KOPT-K1 (cell line): Measurements from ENCODE around the gene CLDN20.

ENCODE experiments used
- H3K27ac ChIP-seq: fragments of 200-600 bp; sonication (generic); 2 replicates; pipeline ENCODE4 v1.5.1; 2016; ENCODE audit warnings: antibody characterized with exemption, mild to moderate bottlenecking, low read depth, low read length; ENCODE audit not compliant: poor library complexity, severe bottlenecking
- H3K36me3 ChIP-seq: fragments of 200-600 bp; sonication (generic); 2 replicates; pipeline ENCODE4 v1.5.1; 2017; ENCODE audit warnings: antibody characterized with exemption, mild to moderate bottlenecking, low read length, moderate library complexity; ENCODE audit not compliant: insufficient read depth
- H3K9me3 ChIP-seq: fragments of 200-600 bp; sonication (generic); 2 replicates; pipeline ENCODE4 v1.5.1; 2017; ENCODE audit warnings: antibody characterized with exemption, low read length, mild to moderate bottlenecking; ENCODE audit not compliant: insufficient read depth, poor library complexity, severe bottlenecking

Gene CLDN20

DNA sequence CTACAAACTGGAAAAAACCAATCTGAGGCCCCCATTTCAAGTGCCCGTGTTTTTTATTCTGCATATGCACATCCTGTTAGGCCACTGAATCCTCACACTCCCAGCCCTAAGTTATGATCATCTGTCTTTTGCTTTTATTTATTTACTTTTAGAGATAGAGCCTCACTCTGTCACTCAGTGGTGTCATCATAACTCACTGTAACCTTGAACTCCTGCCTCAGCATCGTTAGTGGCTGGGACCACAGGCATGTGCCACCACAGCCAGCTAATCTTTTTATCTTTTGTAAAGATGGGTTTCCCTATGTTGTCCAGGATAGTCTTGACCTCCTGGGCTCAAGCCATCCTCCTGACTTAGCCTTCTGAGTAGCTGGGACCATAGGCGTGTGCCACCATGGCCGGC, 29.6 kb upstream of the CLDN20 start:
- H3K27ac ChIP-seq = no peak overlapping the region
- H3K9me3 ChIP-seq = peaks cover 19% of the 10 kb centered on the region
- H3K36me3 ChIP-seq = no peaks in the 10 kb centered on the region

DNA sequence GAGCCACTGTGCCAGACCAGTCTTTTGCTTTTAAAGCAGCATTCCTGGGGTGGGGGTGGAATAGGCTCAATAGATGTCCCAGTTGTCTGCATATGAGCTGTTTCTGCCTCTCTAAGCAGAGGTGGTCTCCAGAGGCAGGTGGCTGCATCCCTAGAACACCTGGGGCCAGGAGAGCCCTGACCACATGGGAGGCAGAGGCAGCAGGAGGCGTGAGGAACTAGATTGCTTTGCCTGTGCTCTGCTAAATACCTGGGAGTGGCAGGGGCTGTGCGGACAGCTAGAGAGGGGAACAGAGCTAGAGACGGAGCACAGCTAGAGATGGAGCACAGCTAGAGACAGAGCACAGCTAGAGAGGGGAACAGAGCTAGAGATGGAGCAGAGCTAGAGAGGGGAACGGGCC, 29.1 kb upstream of the CLDN20 start:
- H3K9me3 ChIP-seq = peaks cover 19% of the 10 kb centered on the region
- no peaks in the 10 kb centered on the region for H3K36me3 ChIP-seq
- no peak overlapping the region for H3K27ac ChIP-seq

DNA sequence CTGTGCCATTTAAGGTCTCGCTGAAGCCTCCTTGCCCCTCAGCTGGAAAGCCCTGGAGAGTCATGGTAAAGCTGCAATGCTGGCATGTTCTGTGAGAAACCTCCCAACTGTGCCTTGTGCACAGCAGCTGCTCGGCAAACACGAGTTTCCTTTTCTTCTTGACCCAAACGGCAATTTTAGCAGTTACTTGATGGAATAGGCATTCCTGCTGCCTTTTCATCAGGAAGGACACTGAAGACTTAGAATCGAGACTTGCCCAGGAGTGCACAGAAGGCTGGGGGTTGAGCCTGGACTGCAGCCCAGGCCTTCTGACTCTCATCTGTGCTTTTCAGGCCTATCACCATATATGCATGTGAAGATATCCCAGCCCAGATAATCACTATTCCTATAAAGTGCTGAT, 28.7 kb upstream of the CLDN20 start:
- no peak overlapping the region for H3K27ac ChIP-seq
- H3K36me3 ChIP-seq = no peaks in the 10 kb centered on the region
- H3K9me3 ChIP-seq = peaks cover 16% of the 10 kb centered on the region

DNA sequence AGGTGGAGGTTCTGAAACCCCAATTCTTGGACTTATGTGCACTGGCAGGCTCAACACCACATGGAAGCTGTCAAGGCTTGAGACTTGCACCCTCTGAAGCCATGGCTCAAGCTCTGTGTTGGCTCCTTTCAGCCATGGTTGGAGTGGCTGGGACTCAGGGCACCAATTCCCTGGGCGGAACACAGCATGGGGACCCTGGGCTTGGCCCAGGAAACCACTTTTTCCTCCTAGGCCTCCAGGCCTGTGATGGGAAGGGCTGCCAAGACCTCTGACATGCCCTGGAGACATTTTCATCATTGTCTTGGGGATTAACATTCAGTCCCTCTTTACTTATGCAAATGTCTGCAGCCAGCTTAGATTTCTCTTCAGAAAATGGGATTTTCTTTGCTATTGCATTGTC, 26.2 kb upstream of the CLDN20 start:
- H3K9me3 ChIP-seq = peaks cover 14% of the 10 kb centered on the region
- H3K36me3 ChIP-seq = no peaks in the 10 kb centered on the region
- no peak overlapping the region for H3K27ac ChIP-seq

DNA sequence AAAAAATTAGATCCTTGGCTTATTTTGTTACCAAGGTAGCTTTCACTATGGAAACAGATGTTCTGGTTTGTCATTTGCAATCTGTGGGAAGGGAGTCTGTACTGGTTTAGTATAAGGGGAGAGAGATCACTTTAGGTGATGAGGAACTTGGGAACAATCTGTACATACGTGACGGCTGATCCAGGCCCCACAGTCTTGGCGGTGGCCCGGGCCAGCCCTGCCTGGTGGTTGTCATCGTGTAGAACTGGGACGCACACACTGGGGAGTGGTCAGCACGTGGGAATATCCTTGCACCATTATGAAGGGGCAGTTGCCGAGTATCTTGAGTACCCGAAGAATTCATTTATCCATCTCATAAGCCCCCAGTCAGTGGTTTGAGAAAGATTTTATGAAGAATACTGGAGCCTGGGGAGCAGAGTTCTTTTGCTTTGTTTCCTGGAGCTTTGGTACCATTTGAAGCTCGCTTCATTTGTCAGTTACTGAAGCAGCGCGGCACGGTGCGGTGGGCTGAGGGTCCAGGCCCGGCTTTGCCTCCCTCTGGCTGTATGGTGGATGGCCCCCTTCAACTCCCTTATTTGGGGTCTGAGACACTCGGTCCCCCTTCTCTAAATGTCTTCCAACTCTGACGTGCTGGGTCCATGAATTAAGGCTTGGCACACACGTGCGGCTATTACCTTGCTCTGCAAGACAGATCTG, 22.8 kb upstream of the CLDN20 start:
- H3K9me3 ChIP-seq = peaks cover 14% of the 10 kb centered on the region
- peaks cover 12% of the 10 kb centered on the region; the same call in 1 of the 2 replicates for H3K36me3 ChIP-seq
- no peak overlapping the region for H3K27ac ChIP-seq

DNA sequence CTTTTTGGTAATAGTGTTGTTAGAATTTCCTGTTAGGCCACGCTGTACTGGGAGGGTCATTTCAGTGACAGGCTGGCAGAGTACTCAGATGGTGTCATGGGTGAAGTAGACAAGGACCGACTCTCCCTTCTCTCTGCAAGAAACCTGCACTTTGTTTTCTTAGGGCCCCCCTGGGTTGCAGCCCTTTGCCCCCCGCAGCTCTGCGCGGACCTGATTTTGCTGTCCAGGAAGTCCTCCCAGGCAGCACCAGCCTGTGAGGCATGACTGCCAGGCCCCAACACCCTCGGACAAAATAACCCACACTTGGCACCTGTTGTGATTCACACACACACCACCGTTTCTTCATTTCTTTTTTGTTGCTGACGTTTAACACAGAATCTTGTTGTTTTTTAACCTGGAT, 21.8 kb upstream of the CLDN20 start:
- Histone ChIP-seq H3K36me3 (peaks cover 18% of the 10 kb centered on the region; the same call in 1 of the 2 replicates), H3K27ac (no peak overlapping the region), H3K9me3 (peaks cover 14% of the 10 kb centered on the region)

DNA sequence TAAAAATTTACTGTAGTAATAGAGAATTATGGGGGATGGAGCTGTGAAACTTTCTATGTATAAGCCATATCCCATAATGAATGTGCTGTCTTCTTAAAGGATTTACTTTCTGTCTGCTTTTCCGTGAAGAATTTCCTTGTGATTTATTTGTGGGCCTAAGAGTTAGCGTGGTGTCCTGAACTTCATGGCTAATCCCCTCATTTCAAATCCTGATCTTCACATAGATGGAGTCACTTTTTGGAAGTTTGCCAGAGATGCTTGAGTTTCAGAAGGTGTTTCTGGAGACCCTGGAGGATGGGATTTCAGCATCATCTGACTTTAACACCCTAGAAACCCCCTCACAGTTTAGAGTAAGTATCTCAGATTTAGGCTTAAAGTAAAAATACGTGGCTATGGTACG, 19.4 kb upstream of the CLDN20 start:
- no peak overlapping the region for H3K27ac ChIP-seq
- no peaks in the 10 kb centered on the region for H3K9me3 ChIP-seq
- peaks cover 37% of the 10 kb centered on the region for H3K36me3 ChIP-seq

DNA sequence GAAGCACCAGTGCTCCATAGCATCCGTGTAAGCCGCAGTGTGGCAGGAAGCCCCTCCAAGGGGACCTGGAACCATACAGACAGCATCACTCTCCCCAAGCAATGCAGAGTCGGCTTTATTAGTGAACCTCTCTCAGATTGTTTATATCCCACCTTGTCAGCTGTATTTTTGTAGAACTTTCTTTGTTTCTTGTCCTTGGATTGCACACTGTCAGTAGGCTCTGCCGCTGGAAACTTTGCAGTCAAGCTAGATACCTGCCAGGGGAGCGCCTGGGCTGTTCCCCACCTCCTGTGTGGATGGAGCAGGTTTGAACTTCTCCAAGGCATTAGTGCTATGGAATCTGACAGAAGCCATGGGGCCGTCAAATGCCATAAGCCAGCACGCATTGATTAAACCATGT, 18.6 kb upstream of the CLDN20 start:
- Histone ChIP-seq H3K27ac (no peak overlapping the region), H3K36me3 (peaks cover 41% of the 10 kb centered on the region), H3K9me3 (no peaks in the 10 kb centered on the region)

DNA sequence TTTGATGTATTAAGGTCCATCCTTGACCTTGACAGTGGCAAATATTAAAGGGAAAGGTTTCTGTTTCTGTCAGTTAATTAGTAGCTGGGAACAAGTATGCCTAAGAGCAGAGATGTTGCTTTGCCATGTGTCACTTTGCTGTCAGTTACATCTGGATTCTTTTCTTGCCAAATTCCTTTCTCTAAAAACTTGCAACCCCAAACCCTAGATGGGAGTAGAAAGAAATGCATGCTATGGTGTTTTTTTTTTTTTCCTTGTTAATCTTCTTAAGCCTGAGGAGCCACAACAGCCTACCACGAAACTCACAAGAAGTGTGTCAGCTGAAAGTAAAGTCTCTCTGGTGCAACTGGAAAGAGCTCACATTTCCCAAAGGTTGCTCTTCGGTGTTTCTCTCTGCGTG, 18.0 kb upstream of the CLDN20 start:
- Histone ChIP-seq H3K9me3 (no peaks in the 10 kb centered on the region), H3K36me3 (peaks cover 48% of the 10 kb centered on the region), H3K27ac (no peak overlapping the region)

DNA sequence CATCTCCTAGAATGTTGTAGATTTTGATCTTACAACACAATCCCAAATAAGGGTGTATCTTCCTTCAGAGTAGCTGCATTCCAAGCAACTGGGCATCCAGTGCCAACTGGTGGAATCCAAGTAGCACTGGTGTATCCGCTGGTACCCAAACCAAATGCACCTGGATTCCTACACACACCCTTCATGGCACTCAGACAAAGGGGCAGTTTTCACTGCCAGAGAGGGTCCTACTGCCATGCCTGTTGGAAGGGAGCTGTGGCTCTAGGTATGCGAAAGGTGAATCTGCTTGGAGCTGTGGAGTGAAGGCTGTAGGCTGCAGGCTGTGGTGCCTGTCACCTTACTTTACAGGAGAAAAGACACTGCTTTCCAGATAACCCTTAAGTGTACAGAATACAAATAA, 17.0 kb upstream of the CLDN20 start:
- Histone ChIP-seq H3K36me3 (peaks cover 57% of the 10 kb centered on the region), H3K9me3 (no peaks in the 10 kb centered on the region), H3K27ac (no peak overlapping the region)

DNA sequence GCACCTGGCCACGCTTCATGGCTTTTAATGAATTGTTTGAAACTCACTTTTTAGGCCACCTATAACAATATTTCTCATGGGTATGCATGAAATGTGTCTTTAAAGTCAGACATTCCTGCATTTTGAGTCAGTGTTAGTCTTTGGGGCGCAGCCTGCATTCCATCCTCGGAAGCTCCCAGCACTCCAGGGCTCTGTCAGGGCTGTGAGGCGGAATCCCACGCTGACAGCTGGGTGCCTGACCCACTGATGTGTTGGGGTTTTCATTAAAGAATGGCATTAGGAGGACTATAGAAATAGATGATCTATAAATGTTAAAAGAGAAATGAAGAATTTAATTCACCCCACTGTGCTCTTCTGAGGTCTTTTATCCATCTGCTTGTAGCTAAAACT, 16.2 kb upstream of the CLDN20 start:
- H3K36me3 ChIP-seq = peaks cover 65% of the 10 kb centered on the region
- H3K27ac ChIP-seq = no peak overlapping the region

DNA sequence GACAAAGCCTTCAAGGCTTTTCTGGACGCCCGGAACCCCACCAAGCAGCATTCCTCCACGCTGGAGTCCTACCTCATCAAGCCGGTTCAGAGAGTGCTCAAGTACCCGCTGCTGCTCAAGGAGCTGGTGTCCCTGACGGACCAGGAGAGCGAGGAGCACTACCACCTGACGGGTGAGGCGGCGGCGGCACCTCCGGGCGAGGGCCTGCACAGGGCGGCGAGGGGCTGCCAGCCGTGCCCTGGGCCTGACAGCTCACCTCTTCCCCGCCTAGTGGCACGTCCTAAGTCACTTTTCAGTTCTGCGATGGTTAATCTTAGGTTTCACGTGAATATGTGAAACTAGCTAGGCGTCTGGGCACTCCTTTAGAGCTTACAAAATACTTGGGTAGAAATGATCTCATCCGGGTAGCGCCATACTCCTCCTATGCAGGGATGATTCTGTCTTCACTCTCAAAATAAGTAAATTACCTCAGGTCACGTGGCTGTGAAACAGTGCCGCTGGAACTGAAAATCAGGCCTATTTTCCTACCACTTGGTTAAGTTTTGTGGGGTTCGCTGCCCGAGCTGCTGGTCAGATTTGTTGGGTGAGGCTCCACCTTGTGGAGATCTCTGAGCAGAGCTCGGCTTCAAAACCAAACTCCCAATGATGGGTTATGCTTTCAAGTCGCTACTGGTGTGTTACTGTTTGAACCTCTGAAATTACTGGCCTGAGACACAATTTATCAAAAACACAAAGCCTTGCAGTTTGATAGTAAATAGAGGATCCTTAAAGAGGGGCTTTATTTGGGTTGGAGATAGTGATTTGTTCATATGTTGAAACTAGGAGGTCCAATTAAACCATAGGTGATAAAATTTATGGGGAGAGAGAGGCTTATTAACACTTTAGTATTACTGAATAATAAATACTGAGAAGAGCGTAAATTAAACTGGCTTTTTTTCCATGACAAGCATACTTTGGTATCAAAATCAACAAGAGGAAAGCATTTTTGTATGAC, 15.5 kb upstream of the CLDN20 start:
- Histone ChIP-seq H3K9me3 (no peaks in the 10 kb centered on the region), H3K27ac (no peak overlapping the region), H3K36me3 (peaks cover 72% of the 10 kb centered on the region)

More for the DNA sequence above, 16.2 kb upstream of the CLDN20 start:
- H3K9me3 ChIP-seq = no peaks in the 10 kb centered on the region

DNA sequence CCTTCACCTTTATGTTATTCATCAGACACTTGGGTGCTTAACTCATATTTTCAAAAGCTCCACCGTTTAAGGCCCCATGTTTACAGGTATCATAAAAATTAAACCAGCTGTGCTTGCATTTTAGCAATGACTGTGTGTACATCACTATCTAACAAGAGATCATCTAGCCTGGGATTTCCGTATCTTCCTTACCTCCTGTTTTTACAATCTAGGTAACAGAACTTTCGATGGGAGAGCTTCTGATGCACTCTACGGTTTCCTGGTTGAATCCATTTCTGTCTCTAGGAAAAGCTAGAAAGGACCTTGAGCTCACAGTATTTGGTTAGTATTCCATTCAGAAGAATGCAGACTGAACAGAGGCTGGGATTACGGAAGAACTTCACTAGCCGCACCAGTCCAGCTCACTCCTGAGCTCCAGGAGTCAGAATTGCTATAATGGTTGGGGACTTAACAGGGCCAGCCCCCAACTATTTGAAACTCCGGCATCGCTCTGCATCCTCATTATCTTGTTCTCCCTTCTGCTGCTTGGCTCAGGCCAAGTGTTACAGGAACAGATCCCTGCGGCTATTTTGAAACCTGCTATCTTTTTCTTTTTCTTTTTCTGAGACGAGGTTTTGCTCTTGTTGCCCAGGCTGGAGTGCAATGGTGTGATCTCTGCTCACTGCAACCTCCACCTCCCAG, 13.0 kb upstream of the CLDN20 start:
- H3K27ac ChIP-seq = no peak overlapping the region
- H3K36me3 ChIP-seq = peaks cover 87% of the 10 kb centered on the region
- H3K9me3 ChIP-seq = no peaks in the 10 kb centered on the region

DNA sequence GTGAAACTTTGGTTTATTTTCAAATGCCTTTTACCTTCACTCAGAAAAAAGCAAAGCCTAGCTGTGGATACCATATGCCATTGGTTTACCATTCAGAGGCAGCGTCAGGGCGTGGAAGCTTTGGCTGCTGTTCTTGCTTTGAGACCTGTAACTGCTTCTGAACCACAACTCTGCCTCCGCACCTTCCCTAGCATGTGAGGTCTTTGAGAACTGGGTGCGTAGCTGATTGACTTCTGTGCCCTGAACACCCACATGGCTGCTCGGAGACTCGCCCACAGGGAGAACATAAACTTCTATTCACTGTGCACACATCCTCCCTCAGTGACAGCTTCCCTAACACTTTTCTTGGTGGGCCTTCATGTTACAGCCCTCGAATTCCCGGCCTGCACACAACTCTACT, 11.2 kb upstream of the CLDN20 start:
- Histone ChIP-seq H3K27ac (no peak overlapping the region), H3K9me3 (no peaks in the 10 kb centered on the region), H3K36me3 (peaks cover 91% of the 10 kb centered on the region)

DNA sequence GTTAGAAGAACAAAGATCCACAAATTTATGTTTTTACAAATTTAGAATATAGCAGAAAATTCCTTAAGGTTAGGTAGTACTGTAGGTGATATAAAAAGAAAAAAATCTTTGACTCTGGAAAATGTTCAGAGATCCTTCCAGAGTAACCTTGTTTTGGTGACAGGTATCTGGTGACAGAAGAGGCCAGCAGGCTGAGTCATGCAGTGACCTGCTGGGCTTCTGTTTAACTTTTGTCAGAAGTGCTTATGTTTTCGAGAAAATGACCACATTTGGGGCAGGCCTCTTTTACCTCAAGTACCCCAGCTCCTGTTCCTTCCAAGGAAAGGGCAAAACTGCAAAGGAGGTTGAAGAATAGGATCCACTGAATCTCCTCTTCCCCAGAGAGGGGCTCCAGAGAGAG, 10.5 kb upstream of the CLDN20 start:
- Histone ChIP-seq H3K27ac (no peak overlapping the region), H3K9me3 (no peaks in the 10 kb centered on the region), H3K36me3 (peaks cover 97% of the 10 kb centered on the region)
